ENCODE results near the gene SLC1A4. TPM values are rescaled to one million over a fixed set of nuclear protein-coding genes. Genes with fewer than 3 reads are reported as not detected.

SLC1A4 gene
- total RNA-seq, 1 donor from 2014 or later: 45.9 TPM

DNA sequence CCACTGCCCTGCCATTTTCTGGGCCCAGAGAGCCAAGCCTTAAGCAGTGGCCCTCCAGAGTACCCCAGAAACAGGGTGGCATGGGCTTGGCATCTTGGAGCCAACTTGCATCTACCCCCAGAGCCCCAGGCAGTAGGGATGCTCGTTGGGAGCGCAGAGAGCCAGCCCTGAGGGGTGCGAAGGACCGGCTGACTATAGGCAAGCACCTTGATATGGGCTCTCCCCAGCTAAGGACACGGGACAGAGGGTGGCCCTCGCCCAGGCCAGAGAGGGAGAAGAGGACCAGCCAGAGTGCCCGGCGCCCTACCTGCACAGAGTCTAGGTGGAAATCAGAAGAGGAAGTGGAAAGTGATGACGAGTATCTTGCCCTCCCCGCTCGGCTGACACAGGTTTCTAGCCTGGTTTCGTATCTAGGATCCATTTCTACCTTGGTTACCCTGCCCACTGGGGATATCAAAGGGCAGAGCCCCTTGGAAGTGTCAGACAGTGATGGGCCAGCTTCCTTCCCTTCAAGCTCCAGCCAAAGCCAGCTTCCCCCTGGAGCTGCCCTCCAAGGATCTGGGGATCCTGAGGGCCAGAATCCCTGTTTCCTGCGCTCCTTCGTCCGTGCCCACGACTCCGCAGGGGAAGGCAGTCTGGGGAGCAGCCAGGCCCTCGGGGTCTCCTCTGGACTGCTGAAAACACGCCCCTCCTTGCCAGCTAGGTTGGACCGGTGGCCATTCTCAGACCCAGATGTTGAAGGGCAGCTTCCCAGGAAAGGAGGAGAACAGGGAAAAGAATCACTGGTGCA is 83.2 kb downstream of the SLC1A4 start:
- peaks cover 18% of the 10 kb centered on the region for H3K4me1 Mint-ChIP-seq (ENCODE audit: low read depth, unreplicated experiment)
- no peaks in the 10 kb centered on the region for H3K27me3 Mint-ChIP-seq (ENCODE audit: low read depth, unreplicated experiment)
- FAIRE-seq: no peak

More for the DNA sequence above, 83.2 kb downstream of the SLC1A4 start:
- Histone ChIP-seq H3K4me2 (ENCODE audit: low read length) (no peak overlapping the region), H3K27ac (ENCODE audit: low read depth, low read length) (no peak overlapping the region), H3K36me3 (ENCODE audit: insufficient read depth, low read length) (peaks cover 20% of the 10 kb centered on the region), H3K4me3 (ENCODE audit: insufficient read depth, low read depth, low read length) (no peak overlapping the region), H3K9me3 (ENCODE audit: insufficient read depth, low read depth, low read length) (no peaks in the 10 kb centered on the region), H4K20me1 (ENCODE audit: insufficient read depth, low read length) (peaks cover 69% of the 10 kb centered on the region), H3K4me1 (ENCODE audit: insufficient read depth, low read length) (peaks cover 27% of the 10 kb centered on the region), H3K9ac (ENCODE audit: low read length) (no peak overlapping the region), H2AFZ (ENCODE audit: low read depth, low read length) (no peak overlapping the region), H3K79me2 (ENCODE audit: insufficient read depth, low read length) (peaks cover 19% of the 10 kb centered on the region), H3K27me3 (ENCODE audit: insufficient read depth, low read length) (no peaks in the 10 kb centered on the region)
- H3K4me3 Mint-ChIP-seq (ENCODE audit: unreplicated experiment): no peak overlapping the region
- no peak for DNase-seq (ENCODE audit: low read depth)
- peaks cover 21% of the 10 kb centered on the region for H3K36me3 Mint-ChIP-seq (ENCODE audit: low read depth, unreplicated experiment)
- H3K27ac Mint-ChIP-seq (ENCODE audit: unreplicated experiment): no peak overlapping the region
- H3K9me3 Mint-ChIP-seq (ENCODE audit: unreplicated experiment): no peaks in the 10 kb centered on the region
- TF ChIP-seq EZH2 (IDR thresholded peaks at IDR 0.05; ENCODE audit: insufficient read depth, low read length): no peak
- TF ChIP-seq, protein P1, sequence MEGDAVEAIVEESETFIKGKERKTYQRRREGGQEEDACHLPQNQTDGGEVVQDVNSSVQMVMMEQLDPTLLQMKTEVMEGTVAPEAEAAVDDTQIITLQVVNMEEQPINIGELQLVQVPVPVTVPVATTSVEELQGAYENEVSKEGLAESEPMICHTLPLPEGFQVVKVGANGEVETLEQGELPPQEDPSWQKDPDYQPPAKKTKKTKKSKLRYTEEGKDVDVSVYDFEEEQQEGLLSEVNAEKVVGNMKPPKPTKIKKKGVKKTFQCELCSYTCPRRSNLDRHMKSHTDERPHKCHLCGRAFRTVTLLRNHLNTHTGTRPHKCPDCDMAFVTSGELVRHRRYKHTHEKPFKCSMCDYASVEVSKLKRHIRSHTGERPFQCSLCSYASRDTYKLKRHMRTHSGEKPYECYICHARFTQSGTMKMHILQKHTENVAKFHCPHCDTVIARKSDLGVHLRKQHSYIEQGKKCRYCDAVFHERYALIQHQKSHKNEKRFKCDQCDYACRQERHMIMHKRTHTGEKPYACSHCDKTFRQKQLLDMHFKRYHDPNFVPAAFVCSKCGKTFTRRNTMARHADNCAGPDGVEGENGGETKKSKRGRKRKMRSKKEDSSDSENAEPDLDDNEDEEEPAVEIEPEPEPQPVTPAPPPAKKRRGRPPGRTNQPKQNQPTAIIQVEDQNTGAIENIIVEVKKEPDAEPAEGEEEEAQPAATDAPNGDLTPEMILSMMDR (IDR thresholded peaks at IDR 0.05; ENCODE audit: insufficient read depth, low read depth, low read length): no peak

Other genes starting within 250 kb of the SLC1A4 start
- 6.9 and 8.1 TPM in 2 replicates for gene CEP68, start 67.0 kb downstream of the SLC1A4 start, total RNA-seq
- 259 and 264 TPM in 2 replicates for gene RAB1A, start 140.7 kb downstream of the SLC1A4 start, total RNA-seq
- 493 and 498 TPM in 2 replicates for gene ACTR2, start 238.4 kb downstream of the SLC1A4 start, total RNA-seq